Hematopoietic multipotent progenitor cell treated with erythropoietin and hydrocortisone succinate and interleukin-3 and kit ligand, for 15 days (in vitro differentiated cells): ENCODE results near the gene PEG3.

Source experiments
- DNase-seq: peaks from one replicate; pipeline ENCODE4 v3.0.0-alpha.2; 2015; ENCODE audit warnings: low spot score

PEG3 gene

GRCh38 chr19:56808717-56809392 is 31.7 kb downstream of the PEG3 start:
- DNase-seq, result no peak

GRCh38 chr19:56806639-56807038 is 33.9 kb downstream of the PEG3 start:
- DNase-seq, result no peak
